ENCODE results near the gene FBXO2.

Gene FBXO2

DNA sequence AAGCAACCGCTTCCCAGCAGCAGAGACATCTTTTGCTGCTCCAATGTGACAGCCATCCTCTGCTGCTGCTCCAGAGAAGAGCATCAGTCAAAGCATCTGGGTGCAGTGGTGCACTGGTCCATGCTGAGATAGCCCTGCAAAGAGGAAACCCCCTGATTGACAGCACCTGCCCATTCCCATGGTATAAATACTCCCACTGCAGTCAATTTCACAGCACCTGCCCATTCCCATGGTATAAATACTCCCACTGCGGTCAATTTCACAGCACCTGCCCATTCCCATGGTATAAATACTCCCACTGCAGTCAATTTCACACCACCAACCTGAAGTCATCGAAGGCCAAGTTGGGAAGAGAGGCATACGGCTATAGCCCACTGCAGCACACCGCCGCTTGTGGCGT, 25.5 kb downstream of the FBXO2 start:
- H3K27ac ChIP-seq (ENCODE audit: low read depth, low read length) = no peak overlapping the region
- no peaks in the 10 kb centered on the region for H3K27me3 ChIP-seq (ENCODE audit: control insufficient read depth, insufficient read depth, low read length)
- H3K4me3 ChIP-seq (ENCODE audit: low read length) = no peak overlapping the region
- H3K4me1 ChIP-seq (ENCODE audit: control insufficient read depth, insufficient read depth, low read length) = no peaks in the 10 kb centered on the region
- no peaks in the 10 kb centered on the region for H3K36me3 ChIP-seq (ENCODE audit: control insufficient read depth, insufficient read depth, low read length)
- no peak overlapping the region for H3K9ac ChIP-seq (ENCODE audit: low read length)

DNA sequence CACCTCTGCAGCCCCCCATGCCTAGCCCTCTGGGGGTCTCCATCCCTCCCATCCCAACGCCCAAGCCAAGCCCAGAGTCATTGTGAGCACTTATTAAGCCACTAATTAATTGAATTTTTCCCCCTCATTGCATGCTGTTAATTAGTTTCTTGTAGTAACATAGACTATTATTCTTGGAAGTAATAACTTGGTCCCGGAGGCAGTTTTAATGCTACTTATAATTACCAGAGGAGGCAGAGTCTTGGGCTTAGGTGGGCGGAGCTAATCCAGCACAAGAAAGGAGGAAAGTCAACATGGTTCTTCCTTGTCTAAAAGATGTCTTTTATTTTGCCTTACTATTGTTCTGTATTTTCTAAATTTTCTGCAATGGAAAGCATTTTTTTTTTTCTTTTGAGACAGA, 27.7 kb downstream of the FBXO2 start:
- H3K9ac ChIP-seq (ENCODE audit: low read length) = no peak overlapping the region
- no peaks in the 10 kb centered on the region for H3K4me1 ChIP-seq (ENCODE audit: control insufficient read depth, insufficient read depth, low read length)
- H3K27me3 ChIP-seq (ENCODE audit: control insufficient read depth, insufficient read depth, low read length) = no peaks in the 10 kb centered on the region
- H3K36me3 ChIP-seq (ENCODE audit: control insufficient read depth, insufficient read depth, low read length) = no peaks in the 10 kb centered on the region
- H3K27ac ChIP-seq (ENCODE audit: low read depth, low read length) = no peak overlapping the region
- H3K4me3 ChIP-seq (ENCODE audit: low read length) = no peak overlapping the region

DNA sequence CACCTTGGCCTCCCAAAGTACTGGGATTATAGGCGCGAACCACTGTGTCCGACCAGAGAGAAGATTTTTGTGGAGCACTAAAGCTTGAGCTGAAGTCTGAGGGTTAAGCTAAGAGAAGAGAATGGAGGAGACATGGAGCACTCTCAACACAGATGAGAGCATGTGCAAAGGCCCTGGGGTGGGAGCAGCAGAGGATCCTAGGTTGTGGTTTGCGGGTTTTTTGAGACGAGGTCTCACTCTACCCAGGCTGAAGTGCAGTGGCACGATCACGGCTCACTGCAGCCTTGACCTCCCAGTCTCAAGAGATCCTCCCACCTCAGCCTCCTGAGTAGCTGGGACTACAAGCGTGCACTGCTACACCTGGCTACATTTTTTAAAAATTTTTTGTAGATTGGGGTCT, 30.5 kb downstream of the FBXO2 start:
- Histone ChIP-seq H3K4me1 (ENCODE audit: control insufficient read depth, insufficient read depth, low read length) (no peaks in the 10 kb centered on the region), H3K27me3 (ENCODE audit: control insufficient read depth, insufficient read depth, low read length) (peaks cover 3% of the 10 kb centered on the region), H3K4me3 (ENCODE audit: low read length) (no peak overlapping the region), H3K27ac (ENCODE audit: low read depth, low read length) (no peak overlapping the region), H3K9ac (ENCODE audit: low read length) (no peak overlapping the region), H3K36me3 (ENCODE audit: control insufficient read depth, insufficient read depth, low read length) (no peaks in the 10 kb centered on the region)

DNA sequence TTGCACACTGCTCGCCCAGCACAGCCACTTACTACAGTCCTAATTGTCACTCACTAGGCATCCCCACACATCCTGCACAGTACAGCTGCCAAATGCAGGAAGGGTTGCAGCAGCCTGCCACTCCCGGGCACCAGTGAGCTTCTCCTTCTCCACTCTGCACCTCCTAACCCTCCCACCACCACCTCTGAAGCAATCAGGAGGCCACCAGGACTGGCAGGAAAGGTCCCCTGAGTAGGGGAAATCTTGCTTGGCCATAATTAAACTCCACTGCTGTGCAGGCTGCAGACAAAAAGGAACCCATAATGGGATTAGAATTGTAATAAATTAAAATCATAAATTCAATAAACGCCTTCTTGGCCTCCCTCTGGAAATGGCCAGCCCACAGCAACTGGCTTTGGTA, 31.8 kb downstream of the FBXO2 start:
- Histone ChIP-seq H3K4me1 (ENCODE audit: control insufficient read depth, insufficient read depth, low read length) (no peaks in the 10 kb centered on the region), H3K4me3 (ENCODE audit: low read length) (no peak overlapping the region), H3K9ac (ENCODE audit: low read length) (no peak overlapping the region), H3K27ac (ENCODE audit: low read depth, low read length) (no peak overlapping the region), H3K27me3 (ENCODE audit: control insufficient read depth, insufficient read depth, low read length) (peaks cover 3% of the 10 kb centered on the region), H3K36me3 (ENCODE audit: control insufficient read depth, insufficient read depth, low read length) (no peaks in the 10 kb centered on the region)

DNA sequence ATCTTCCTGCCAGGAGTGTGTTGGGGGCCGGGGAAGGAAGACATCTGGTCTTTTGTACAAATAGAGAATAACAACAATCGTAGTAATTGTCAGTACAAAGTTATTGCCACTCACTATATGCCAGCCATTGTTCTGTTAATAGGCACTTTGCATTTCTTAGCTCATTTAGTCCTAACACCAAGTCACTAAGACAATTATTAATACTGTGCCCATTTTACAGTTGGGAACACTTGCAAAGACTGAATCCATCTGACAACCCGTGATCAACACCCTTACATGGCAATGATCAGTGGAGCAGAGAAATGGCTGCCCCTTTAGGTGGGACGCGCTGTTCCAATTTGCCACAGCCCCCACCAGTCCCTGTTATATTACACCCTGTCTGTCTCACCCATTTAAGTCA, 33.3 kb downstream of the FBXO2 start:
- Histone ChIP-seq H3K27ac (ENCODE audit: low read depth, low read length) (no peak overlapping the region), H3K27me3 (ENCODE audit: control insufficient read depth, insufficient read depth, low read length) (peaks cover 8% of the 10 kb centered on the region), H3K36me3 (ENCODE audit: control insufficient read depth, insufficient read depth, low read length) (no peaks in the 10 kb centered on the region), H3K4me3 (ENCODE audit: low read length) (no peak overlapping the region), H3K4me1 (ENCODE audit: control insufficient read depth, insufficient read depth, low read length) (no peaks in the 10 kb centered on the region), H3K9ac (ENCODE audit: low read length) (no peak overlapping the region)

DNA sequence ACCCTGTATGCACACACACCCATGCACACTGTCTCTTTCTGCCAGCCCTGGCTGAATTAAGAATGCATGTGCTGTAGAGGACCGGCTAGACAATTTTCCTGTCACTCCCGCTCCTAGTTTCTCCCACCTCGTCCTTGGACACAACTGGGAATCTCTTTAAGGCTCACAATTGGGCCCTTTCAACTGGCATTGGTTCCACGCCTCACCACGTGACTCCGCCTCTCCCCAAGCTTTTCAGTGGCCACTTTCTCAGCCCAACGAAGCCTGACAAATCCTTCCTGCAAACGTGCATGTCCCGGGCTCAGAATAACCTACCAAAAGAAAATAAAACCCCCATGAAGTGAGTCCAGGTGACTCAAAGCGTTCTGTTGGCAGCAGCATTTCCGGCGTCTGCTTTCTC, 33.8 kb downstream of the FBXO2 start:
- Histone ChIP-seq H3K27me3 (ENCODE audit: control insufficient read depth, insufficient read depth, low read length) (peaks cover 8% of the 10 kb centered on the region), H3K36me3 (ENCODE audit: control insufficient read depth, insufficient read depth, low read length) (no peaks in the 10 kb centered on the region), H3K4me1 (ENCODE audit: control insufficient read depth, insufficient read depth, low read length) (no peaks in the 10 kb centered on the region), H3K4me3 (ENCODE audit: low read length) (no peak overlapping the region), H3K27ac (ENCODE audit: low read depth, low read length) (no peak overlapping the region), H3K9ac (ENCODE audit: low read length) (no peak overlapping the region)

DNA sequence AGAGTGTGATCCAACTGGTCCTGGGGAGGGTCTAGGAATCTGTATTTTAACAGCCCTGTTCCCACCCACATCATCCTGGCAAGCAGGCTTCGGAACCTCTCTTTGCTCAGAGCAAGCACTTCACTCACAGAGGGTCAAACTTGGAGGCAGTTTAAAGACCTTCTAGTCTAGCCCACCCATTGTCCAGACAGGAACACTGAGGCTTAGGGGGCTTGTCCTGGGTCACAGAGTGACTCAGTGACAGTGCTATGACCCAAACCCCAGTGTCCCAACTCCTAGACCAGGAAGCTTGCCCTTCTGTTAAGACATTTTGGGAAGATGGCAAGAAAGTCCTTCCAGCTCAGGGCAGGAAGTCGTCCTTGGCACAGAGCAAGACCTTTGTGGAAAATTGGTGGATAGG, 36.5 kb downstream of the FBXO2 start:
- Histone ChIP-seq H3K4me1 (ENCODE audit: control insufficient read depth, insufficient read depth, low read length) (no peaks in the 10 kb centered on the region), H3K9ac (ENCODE audit: low read length) (no peak overlapping the region), H3K27me3 (ENCODE audit: control insufficient read depth, insufficient read depth, low read length) (peaks cover 8% of the 10 kb centered on the region), H3K27ac (ENCODE audit: low read depth, low read length) (no peak overlapping the region), H3K36me3 (ENCODE audit: control insufficient read depth, insufficient read depth, low read length) (no peaks in the 10 kb centered on the region), H3K4me3 (ENCODE audit: low read length) (no peak overlapping the region)

DNA sequence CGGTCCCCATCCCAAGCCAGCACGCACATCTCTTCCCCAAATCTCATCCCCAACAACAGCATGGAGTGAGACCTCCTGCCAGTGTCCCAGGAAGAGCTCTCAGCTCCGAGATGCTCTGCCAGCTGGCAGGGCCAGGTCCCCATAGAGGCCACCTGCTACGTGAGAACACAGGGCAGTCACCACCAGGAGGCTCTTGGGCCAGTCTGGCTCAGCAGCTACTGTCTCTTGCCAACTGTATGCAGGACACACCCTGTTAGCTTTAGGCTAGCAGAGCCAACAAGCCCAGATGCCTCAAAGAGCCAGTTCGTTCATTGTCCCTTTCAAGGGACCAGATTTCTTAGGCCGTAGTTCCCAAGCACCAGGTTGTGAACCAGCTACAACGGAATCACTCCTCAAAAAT, 36.9 kb downstream of the FBXO2 start:
- no peak overlapping the region for H3K4me3 ChIP-seq (ENCODE audit: low read length)
- H3K27me3 ChIP-seq (ENCODE audit: control insufficient read depth, insufficient read depth, low read length) = peaks cover 8% of the 10 kb centered on the region
- H3K36me3 ChIP-seq (ENCODE audit: control insufficient read depth, insufficient read depth, low read length) = no peaks in the 10 kb centered on the region
- no peak overlapping the region for H3K9ac ChIP-seq (ENCODE audit: low read length)
- no peaks in the 10 kb centered on the region for H3K4me1 ChIP-seq (ENCODE audit: control insufficient read depth, insufficient read depth, low read length)
- H3K27ac ChIP-seq (ENCODE audit: low read depth, low read length) = no peak overlapping the region

DNA sequence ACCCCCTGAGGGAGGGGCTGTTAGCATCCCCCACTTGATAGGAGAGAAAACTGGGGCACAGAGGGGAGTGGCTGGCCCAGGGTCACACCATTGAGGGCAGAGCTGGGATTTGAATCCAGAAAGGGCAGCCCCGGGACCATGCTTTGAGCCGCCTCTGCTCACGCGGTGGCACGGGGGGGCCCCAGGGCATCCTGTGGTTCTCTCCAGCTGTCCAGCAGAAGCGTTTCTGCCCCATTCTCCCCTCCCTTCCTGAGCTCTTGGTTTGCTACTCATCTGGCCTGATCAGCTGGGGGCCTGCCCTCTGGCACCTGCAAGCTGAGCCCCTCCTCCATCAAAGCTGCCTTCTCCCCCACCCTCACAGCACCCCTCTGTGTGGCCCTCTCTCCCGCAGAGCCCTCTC, 37.5 kb downstream of the FBXO2 start:
- no peaks in the 10 kb centered on the region for H3K36me3 ChIP-seq (ENCODE audit: control insufficient read depth, insufficient read depth, low read length)
- H3K4me3 ChIP-seq (ENCODE audit: low read length) = no peak overlapping the region
- H3K27me3 ChIP-seq (ENCODE audit: control insufficient read depth, insufficient read depth, low read length) = peaks cover 8% of the 10 kb centered on the region
- H3K4me1 ChIP-seq (ENCODE audit: control insufficient read depth, insufficient read depth, low read length) = no peaks in the 10 kb centered on the region
- H3K27ac ChIP-seq (ENCODE audit: low read depth, low read length) = no peak overlapping the region
- H3K9ac ChIP-seq (ENCODE audit: low read length) = no peak overlapping the region

DNA sequence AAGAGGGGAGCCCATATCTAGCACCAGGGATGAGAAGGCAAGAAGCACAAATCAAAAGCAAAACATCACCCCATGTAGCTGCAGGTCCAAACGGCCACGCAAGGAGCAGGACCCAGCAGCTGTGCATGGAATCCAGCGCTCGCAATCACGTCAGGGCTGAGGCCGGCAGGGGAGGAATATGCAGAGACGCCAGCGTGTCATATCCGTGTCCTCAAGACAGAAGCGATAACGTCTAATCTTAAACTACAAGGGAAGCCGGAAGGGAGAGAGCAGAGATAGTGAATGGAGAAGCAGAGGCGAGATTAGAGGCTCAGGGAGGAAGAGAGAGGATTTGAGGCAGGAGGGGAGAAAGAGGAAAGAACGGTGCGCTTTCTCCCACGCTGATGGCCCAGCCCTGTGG, 39.1 kb downstream of the FBXO2 start:
- Histone ChIP-seq H3K4me3 (ENCODE audit: low read length) (no peak overlapping the region), H3K9ac (ENCODE audit: low read length) (no peak overlapping the region), H3K36me3 (ENCODE audit: control insufficient read depth, insufficient read depth, low read length) (no peaks in the 10 kb centered on the region), H3K4me1 (ENCODE audit: control insufficient read depth, insufficient read depth, low read length) (no peaks in the 10 kb centered on the region), H3K27me3 (ENCODE audit: control insufficient read depth, insufficient read depth, low read length) (peaks cover 6% of the 10 kb centered on the region), H3K27ac (ENCODE audit: low read depth, low read length) (no peak overlapping the region)

DNA sequence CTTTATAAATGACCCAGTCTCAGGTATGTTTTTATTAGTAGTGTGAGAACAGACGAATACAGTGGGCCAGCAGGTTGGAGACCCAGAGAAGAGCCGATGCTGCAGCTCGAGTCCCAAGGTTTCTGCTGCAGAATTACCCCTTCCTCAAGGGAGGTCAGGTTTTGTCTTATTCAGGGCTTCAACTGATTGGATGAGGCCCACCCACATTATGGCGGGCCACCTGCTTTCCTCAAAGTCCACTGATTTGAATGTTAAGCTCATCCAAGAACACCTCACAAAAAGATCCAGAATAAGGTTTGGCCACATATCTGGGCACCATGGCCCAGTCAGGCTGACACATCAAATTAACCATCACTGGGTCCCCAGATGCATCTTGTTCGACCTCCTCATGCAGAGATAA, 40.9 kb downstream of the FBXO2 start:
- Histone ChIP-seq H3K27me3 (ENCODE audit: control insufficient read depth, insufficient read depth, low read length) (peaks cover 5% of the 10 kb centered on the region), H3K9ac (ENCODE audit: low read length) (no peak overlapping the region), H3K4me1 (ENCODE audit: control insufficient read depth, insufficient read depth, low read length) (no peaks in the 10 kb centered on the region), H3K27ac (ENCODE audit: low read depth, low read length) (no peak overlapping the region), H3K4me3 (ENCODE audit: low read length) (no peak overlapping the region), H3K36me3 (ENCODE audit: control insufficient read depth, insufficient read depth, low read length) (no peaks in the 10 kb centered on the region)

DNA sequence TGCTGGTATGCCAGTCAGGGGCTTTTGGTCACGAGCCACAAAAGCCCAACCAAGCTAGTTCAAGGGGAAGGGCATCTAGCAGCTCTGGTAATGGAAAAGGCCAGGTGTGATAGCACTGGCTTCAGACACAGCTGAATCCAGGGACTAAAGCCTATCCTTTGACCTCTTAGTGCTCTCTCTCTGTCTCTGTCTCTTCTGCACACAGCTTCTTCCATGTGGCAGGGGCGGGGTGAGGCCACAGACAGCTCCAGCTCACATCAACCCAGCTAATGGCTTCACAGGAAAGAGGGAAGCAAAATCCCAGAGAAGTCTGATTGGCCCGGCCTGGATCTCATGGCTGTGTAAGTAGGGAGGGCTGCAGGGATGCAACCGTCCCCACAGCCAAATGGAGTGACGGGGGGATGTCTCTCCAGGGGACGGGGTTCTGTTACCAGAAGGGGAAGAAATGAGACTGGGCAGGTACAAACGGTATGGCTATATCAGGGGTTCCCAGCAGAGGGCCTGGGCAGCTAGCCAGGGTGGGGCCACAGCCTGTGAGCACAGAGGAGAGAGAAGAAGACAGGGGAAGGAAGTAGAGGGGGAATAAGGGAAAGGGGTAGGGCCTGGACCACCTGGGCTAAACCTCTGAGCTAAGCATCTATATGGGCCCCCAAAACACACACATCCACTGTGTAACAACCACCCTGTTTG, 42.4 kb downstream of the FBXO2 start:
- Histone ChIP-seq H3K27ac (ENCODE audit: low read depth, low read length) (no peak overlapping the region), H3K9ac (ENCODE audit: low read length) (no peak overlapping the region), H3K4me3 (ENCODE audit: low read length) (no peak overlapping the region), H3K27me3 (ENCODE audit: control insufficient read depth, insufficient read depth, low read length) (peaks cover 3% of the 10 kb centered on the region), H3K36me3 (ENCODE audit: control insufficient read depth, insufficient read depth, low read length) (no peaks in the 10 kb centered on the region), H3K4me1 (ENCODE audit: control insufficient read depth, insufficient read depth, low read length) (no peaks in the 10 kb centered on the region)

DNA sequence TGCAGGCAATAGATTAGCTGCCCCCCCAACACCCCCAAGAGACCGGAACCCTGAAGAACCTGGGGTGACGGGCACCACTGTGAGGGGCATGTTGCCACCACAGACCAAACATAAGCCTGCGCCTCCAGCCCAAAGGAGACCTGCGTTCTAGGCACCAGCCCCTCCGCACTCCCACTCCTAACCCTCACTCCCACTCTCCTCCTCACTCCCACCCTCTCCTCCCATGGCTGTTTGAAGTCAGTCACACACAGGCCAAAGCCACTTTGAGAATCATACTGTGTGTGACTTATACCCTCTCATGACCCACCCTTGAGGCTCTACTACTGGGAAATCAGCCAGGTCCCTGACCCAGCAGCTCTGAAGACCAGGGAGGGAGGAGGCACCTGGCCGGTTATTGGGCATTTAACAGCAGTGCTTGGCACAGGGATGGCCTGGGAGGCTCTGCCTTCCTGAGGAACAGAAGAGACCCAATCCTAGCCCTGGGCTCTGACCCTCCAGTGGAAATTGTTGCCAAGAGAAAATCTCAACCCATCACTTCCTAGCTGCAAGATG, 43.5 kb downstream of the FBXO2 start:
- H3K27ac ChIP-seq (ENCODE audit: low read depth, low read length) = no peak overlapping the region
- H3K27me3 ChIP-seq (ENCODE audit: control insufficient read depth, insufficient read depth, low read length) = no peaks in the 10 kb centered on the region
- H3K4me1 ChIP-seq (ENCODE audit: control insufficient read depth, insufficient read depth, low read length) = no peaks in the 10 kb centered on the region
- no peaks in the 10 kb centered on the region for H3K36me3 ChIP-seq (ENCODE audit: control insufficient read depth, insufficient read depth, low read length)
- no peak overlapping the region for H3K4me3 ChIP-seq (ENCODE audit: low read length)
- H3K9ac ChIP-seq (ENCODE audit: low read length) = no peak overlapping the region
